Neuronal stem cell (in vitro differentiated cells): ENCODE measurements around the gene MMP10.

Experiments used
- DNase-seq: peaks from one replicate; pipeline ENCODE4 v3.0.0-alpha.2; 2013; ENCODE audit warnings: low spot score
- H2AFZ ChIP-seq: one replicate; pipeline ENCODE4 v1.6.1; 2013; ENCODE audit warnings: mild to moderate bottlenecking, low read length, inconsistent platforms
- H2AK5ac ChIP-seq: 2 replicates; pipeline ENCODE4 v1.6.1; 2013; ENCODE audit warnings: low read depth, mild to moderate bottlenecking, inconsistent platforms, low read length, moderate library complexity, mixed read lengths
- H2BK120ac ChIP-seq: 2 replicates; pipeline ENCODE4 v1.6.1; 2013; ENCODE audit warnings: low read depth, mild to moderate bottlenecking, inconsistent platforms, low read length, moderate library complexity, mixed read lengths
- H2BK12ac ChIP-seq: one replicate; pipeline ENCODE4 v1.6.1; 2013; ENCODE audit warnings: low read length, inconsistent platforms
- H2BK15ac ChIP-seq: 2 replicates; pipeline ENCODE4 v1.6.1; 2013; ENCODE audit warnings: mild to moderate bottlenecking, low read length, inconsistent platforms, mixed read lengths
- H2BK5ac ChIP-seq: one replicate; pipeline ENCODE4 v1.6.1; 2013; ENCODE audit warnings: inconsistent platforms, mild to moderate bottlenecking, low read length, moderate library complexity
- H3K14ac ChIP-seq: one replicate; pipeline ENCODE4 v1.6.1; 2013; ENCODE audit warnings: low read length, inconsistent platforms
- H3K18ac ChIP-seq: 2 replicates; pipeline ENCODE4 v1.6.1; 2013; ENCODE audit warnings: low read length, inconsistent platforms
- H3K23ac ChIP-seq: 2 replicates; pipeline ENCODE4 v1.6.1; 2013; ENCODE audit warnings: low read depth, mild to moderate bottlenecking, mixed read lengths, low read length, inconsistent platforms; ENCODE audit not compliant: poor library complexity
- H3K27ac ChIP-seq: replicated peaks from 3 replicates; pipeline ENCODE4 v1.5.1; 2013; ENCODE audit warnings: low read length, inconsistent platforms
- H3K27me3 ChIP-seq, 3 experiments: 2 replicates each; pipeline ENCODE4 v1.6.1; 2013; ENCODE audit warnings: low read length in 3 of 3, mild to moderate bottlenecking in 2 of 3, inconsistent platforms in 1 of 3, low read depth in 1 of 3, mixed read lengths in 1 of 3, moderate library complexity in 1 of 3; ENCODE audit not compliant: control insufficient read depth in 3 of 3, insufficient read depth in 3 of 3
- H3K36me3 ChIP-seq, 2 donors: replicated peaks in 1 of 2; 2 replicates each; pipeline ENCODE4 v1.6.1; 2013; ENCODE audit warnings: low read length in 2 of 2; ENCODE audit not compliant: control insufficient read depth in 2 of 2, insufficient read depth in 2 of 2
- H3K4ac ChIP-seq: 2 replicates; pipeline ENCODE4 v1.6.1; 2013; ENCODE audit warnings: inconsistent platforms, mild to moderate bottlenecking, low read length, moderate library complexity
- H3K4me1 ChIP-seq, 2 donors: 1 replicate in 1 of 2; 2 replicates in 1 of 2; pipeline ENCODE4 v1.6.1; 2013; ENCODE audit warnings: low read length in 2 of 2, low read depth in 1 of 2; ENCODE audit not compliant: control insufficient read depth in 2 of 2, insufficient read depth in 1 of 2
- H3K4me2 ChIP-seq: one replicate; pipeline ENCODE4 v1.6.1; 2013; ENCODE audit warnings: mild to moderate bottlenecking, low read length, inconsistent platforms; ENCODE audit not compliant: insufficient read depth, poor library complexity, severe bottlenecking
- H3K4me3 ChIP-seq, 2 donors: 2 replicates each; pipeline ENCODE4 v1.5.1; 2013; ENCODE audit warnings: low read length in 2 of 2, mild to moderate bottlenecking in 2 of 2, inconsistent platforms in 1 of 2, moderate library complexity in 1 of 2
- H3K79me1 ChIP-seq: one replicate; pipeline ENCODE4 v1.6.1; 2013; ENCODE audit warnings: low read depth, mild to moderate bottlenecking, inconsistent platforms, low read length, moderate library complexity
- H3K9ac ChIP-seq: one replicate; pipeline ENCODE4 v1.6.1; 2013; ENCODE audit warnings: mild to moderate bottlenecking, low read depth, low read length, inconsistent platforms; ENCODE audit not compliant: poor library complexity
- H3K9me3 ChIP-seq, 2 donors: replicated peaks in 1 of 2; 2 replicates each; pipeline versions ENCODE3 to v1.6.1; 2013; ENCODE audit warnings: low read length in 2 of 2, mild to moderate bottlenecking in 2 of 2, inconsistent platforms in 1 of 2, low read depth in 1 of 2, mixed read lengths in 1 of 2, moderate library complexity in 1 of 2; ENCODE audit not compliant: control insufficient read depth in 2 of 2, insufficient read depth in 1 of 2
- H4K8ac ChIP-seq: one replicate; pipeline ENCODE4 v1.6.1; 2013; ENCODE audit warnings: low read depth, mild to moderate bottlenecking, inconsistent platforms, low read length, moderate library complexity
- H4K91ac ChIP-seq: one replicate; pipeline ENCODE4 v1.6.1; 2013; ENCODE audit warnings: low read length, low read depth, mild to moderate bottlenecking, inconsistent platforms; ENCODE audit not compliant: poor library complexity
- WGBS, 2 donors: extraction: QIAGEN DNeasy Blood & Tissue Kit; methylation state at CpG; one replicate each; pipeline ENCODE4 v1.1.7; 2013; ENCODE audit warnings: missing lambda C conversion rate in 2 of 2, mixed read lengths in 1 of 2; ENCODE audit not compliant: insufficient read length in 2 of 2, insufficient replicate concordance in 1 of 2; ENCODE audit errors: extremely low coverage in 2 of 2; 5-methylcytosine and 5-hydroxymethylcytosine counted together

The MMP10 gene

DNA sequence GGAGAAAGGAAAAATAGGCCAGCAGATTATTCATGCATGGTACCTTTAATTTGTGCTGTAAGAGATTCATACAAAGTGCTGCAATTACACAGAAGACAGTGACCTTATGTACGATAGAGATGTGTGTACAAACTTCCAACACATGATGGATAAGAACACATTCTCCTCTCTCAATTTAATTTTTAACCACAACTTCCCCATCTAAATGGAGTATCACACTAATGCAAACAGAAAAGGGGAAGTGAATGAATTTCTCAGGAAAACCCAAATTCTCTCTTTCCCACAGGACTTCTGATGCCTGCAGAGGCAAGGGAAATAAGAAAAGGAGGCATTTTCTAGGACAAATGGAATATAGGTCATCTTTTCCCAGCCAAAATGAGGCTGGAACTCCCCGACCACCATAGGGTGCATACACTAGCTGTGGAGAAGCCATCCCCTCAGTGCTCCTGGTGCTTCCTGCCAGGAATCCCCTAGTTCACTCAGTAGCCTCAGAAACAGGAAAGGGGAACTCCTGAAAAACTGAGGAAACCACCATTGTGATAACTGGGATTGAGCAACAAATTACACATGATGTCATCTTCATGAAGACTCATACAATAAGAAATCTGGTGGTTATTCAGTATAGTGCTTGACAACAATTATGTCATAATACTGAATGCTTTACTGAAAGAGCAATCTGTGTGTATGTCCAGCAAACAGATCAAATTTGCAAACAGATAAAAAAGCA, 22.4 kb downstream of the MMP10 start:
- Histone ChIP-seq H3K4me1 (peaks cover 0 to 6% of the 10 kb centered on the region in 2 donors), H3K4ac (no peak overlapping the region), H2BK12ac (no peak overlapping the region), H3K27me3 (no peaks in the 10 kb centered on the region), H3K9me3 (no peaks in the 10 kb centered on the region), H3K4me2 (no peak overlapping the region), H3K18ac (no peak overlapping the region), H2BK15ac (no peak overlapping the region), H2AK5ac (no peak overlapping the region), H3K4me3 (no peak overlapping the region), H3K9ac (no peak overlapping the region), H2AFZ (no peak overlapping the region), H2BK5ac (no peak overlapping the region), H2BK120ac (no peak overlapping the region), H4K91ac (no peak overlapping the region), H4K8ac (no peak overlapping the region), H3K27ac (no peak overlapping the region), H3K23ac (no peak overlapping the region), H3K79me1 (no peaks in the 10 kb centered on the region), H3K36me3 (no peaks in the 10 kb centered on the region), H3K14ac (no peak overlapping the region)
- DNase-seq = no peak
- no CpG with 5 or more reads among the region's 2 CpGs for WGBS, 2 donors

DNA sequence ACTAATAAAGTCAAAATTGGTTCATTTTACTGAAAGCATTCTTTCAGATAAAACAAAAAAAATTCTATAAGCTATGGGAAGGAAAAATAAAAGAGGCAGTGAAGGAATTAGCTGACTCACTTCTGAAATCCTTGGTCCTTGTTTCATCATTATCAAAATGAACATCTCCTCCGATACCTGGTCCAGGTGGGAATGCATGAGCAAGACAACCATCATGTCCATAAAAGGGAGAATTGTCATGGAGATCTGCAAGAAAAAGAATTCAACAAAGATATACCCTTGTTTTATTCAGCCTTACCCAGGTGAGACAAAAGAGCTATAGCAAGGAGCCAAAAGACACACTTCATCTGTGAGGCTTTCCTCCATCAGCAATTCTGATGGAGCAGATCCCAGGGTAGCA, 27.2 kb downstream of the MMP10 start:
- no peak overlapping the region for H3K4ac ChIP-seq
- no peak overlapping the region for H3K27ac ChIP-seq
- H2BK15ac ChIP-seq = no peak overlapping the region
- no peak overlapping the region for H3K9ac ChIP-seq
- H2BK120ac ChIP-seq = no peak overlapping the region
- H2AFZ ChIP-seq = no peak overlapping the region
- H3K36me3 ChIP-seq = no peaks in the 10 kb centered on the region
- no peak overlapping the region for H3K18ac ChIP-seq
- no peak overlapping the region for H2BK5ac ChIP-seq
- no peaks in the 10 kb centered on the region for H3K27me3 ChIP-seq
- peaks cover 0 to 4% of the 10 kb centered on the region in 2 donors for H3K4me1 ChIP-seq
- H2BK12ac ChIP-seq = no peak overlapping the region
- H4K8ac ChIP-seq = no peak overlapping the region
- H4K91ac ChIP-seq = no peak overlapping the region
- no peaks in the 10 kb centered on the region for H3K9me3 ChIP-seq
- no peaks in the 10 kb centered on the region for H3K79me1 ChIP-seq
- no peak overlapping the region for H3K4me2 ChIP-seq
- no peak overlapping the region for H3K23ac ChIP-seq
- WGBS, 2 donors = no CpG with 5 or more reads among the region's 1 CpG
- no peak overlapping the region for H3K4me3 ChIP-seq
- DNase-seq = no peak
- H2AK5ac ChIP-seq = no peak overlapping the region
- no peak overlapping the region for H3K14ac ChIP-seq

DNA sequence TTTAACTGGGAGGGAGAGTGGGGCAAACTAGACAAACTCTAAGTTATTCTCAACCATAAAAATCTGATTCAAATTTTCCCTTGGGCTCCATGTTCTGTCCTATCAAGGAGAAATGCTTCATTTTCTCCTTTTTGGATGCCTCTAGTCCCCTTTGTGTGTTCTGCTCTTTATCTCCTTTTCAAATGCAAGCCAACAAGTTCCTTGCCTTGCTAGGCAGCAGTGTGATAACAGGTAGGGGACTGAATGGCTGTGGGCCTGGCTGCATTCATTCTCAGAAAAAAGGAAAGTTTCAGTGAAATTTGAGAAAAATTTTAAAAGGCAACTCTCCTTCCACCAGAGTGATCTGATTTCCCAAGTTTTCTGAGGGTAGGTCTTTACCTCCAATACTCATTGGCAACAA, 28.8 kb downstream of the MMP10 start:
- no peak overlapping the region for H2BK15ac ChIP-seq
- H4K91ac ChIP-seq = no peak overlapping the region
- no peaks in the 10 kb centered on the region for H3K79me1 ChIP-seq
- H4K8ac ChIP-seq = no peak overlapping the region
- H3K18ac ChIP-seq = no peak overlapping the region
- no peaks in the 10 kb centered on the region for H3K27me3 ChIP-seq
- no peak overlapping the region for H2BK5ac ChIP-seq
- no peaks in the 10 kb centered on the region for H3K9me3 ChIP-seq
- H3K36me3 ChIP-seq = no peaks in the 10 kb centered on the region
- no peak overlapping the region for H2BK12ac ChIP-seq
- no peak for DNase-seq
- H3K4me3 ChIP-seq = no peak overlapping the region
- H3K27ac ChIP-seq = no peak overlapping the region
- H3K4me2 ChIP-seq = no peak overlapping the region
- no peak overlapping the region for H2BK120ac ChIP-seq
- no peak overlapping the region for H3K23ac ChIP-seq
- no peak overlapping the region for H2AFZ ChIP-seq
- no peak overlapping the region for H3K9ac ChIP-seq
- no peak overlapping the region for H2AK5ac ChIP-seq
- H3K14ac ChIP-seq = no peak overlapping the region
- H3K4me1 ChIP-seq = peaks cover 0 to 4% of the 10 kb centered on the region in 2 donors
- H3K4ac ChIP-seq = no peak overlapping the region

DNA sequence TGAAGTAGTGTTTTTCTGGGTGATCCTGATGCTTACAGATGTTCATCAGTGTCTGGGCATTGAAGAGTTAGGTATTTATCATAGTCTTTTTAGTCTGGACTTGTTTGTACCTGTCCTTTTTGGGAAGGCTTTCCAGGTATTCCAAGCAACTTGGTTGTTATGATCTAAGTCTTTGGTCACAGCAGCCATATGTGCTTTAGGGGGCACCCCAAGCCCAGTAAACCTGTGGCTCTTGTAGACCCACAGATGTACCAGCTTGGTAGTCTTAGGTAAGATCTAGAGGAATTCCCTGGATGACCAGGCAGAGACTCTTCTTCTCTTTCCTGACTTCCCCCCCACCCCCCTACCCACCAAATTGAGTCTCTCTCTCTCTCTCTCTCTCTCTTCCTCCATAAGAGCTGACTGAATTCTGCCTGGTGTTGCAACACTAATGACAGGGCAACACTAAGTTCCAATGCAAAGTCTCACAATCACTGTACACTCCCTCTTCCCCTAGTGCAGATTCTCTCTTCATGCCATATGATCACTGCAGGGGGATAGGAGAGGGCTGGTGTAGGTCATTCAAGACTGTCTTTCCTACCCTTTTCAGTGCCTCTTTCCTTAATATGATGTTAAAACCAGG, 31.2 kb downstream of the MMP10 start:
- Histone ChIP-seq H3K9ac (no peak overlapping the region), H2BK5ac (no peak overlapping the region), H3K4me3 (no peak overlapping the region), H2AFZ (no peak overlapping the region), H3K18ac (no peak overlapping the region), H3K14ac (no peak overlapping the region), H3K9me3 (no peaks in the 10 kb centered on the region), H3K4ac (no peak overlapping the region), H3K79me1 (no peaks in the 10 kb centered on the region), H2BK12ac (no peak overlapping the region), H3K36me3 (no peaks in the 10 kb centered on the region), H4K91ac (no peak overlapping the region), H3K27me3 (no peaks in the 10 kb centered on the region), H3K4me2 (no peak overlapping the region), H3K4me1 (peaks cover 0 to 4% of the 10 kb centered on the region in 2 donors), H3K23ac (no peak overlapping the region), H2AK5ac (no peak overlapping the region), H4K8ac (no peak overlapping the region), H2BK120ac (no peak overlapping the region), H2BK15ac (no peak overlapping the region), H3K27ac (no peak overlapping the region)
- no peak for DNase-seq
